Pancreas (tissue), 10 donors: Measurements from ENCODE around the gene RNF208. TPM values are rescaled to one million over a fixed set of nuclear protein-coding genes. Genes with fewer than 3 reads are reported as not detected.
A peak's percentile ranks its signal among the peaks of the same experiment; 100 is the strongest.

Experiments used
- ATAC-seq, 4 donors: fragments of 200-7000 bp; cut with Tn5 transposase; one replicate each; pipeline versions ENCODE4 v1.8.0 to v1.9.1; 2020; ENCODE audit warnings: mild to moderate bottlenecking in 4 of 4, moderate library complexity in 4 of 4
- DNase-seq, 6 donors: peaks; one replicate each; pipeline ENCODE4 v3.0.0-alpha.2; 2020
- FAIRE-seq: peaks from 2 replicates; lab custom pipeline; 2012; peaks lifted over from hg19 to GRCh38; lab: Jason Lieb, UNC
- H3K27ac ChIP-seq, 4 donors: fragments of 200-600 bp; sonication (generic); 1 replicate in 3 of 4; 2 replicates in 1 of 4; pipeline versions ENCODE4 v1.5.0 to v1.8.0; 2020
- H3K27me3 ChIP-seq, 4 donors: fragments of 200-600 bp; one replicate each; pipeline ENCODE4 v1.8.0; 2021
- H3K36me3 ChIP-seq, 3 donors: fragments of 200-600 bp; sonication (generic) in 1 of 3; one replicate each; pipeline versions ENCODE4 v1.5.0 to v1.8.0; 2020 to 2021
- H3K4me1 ChIP-seq, 3 donors: fragments of 200-600 bp; one replicate each; pipeline ENCODE4 v1.8.0; 2021
- H3K4me3 ChIP-seq, 4 donors: fragments of 200-600 bp; sonication (generic) in 2 of 4; one replicate each; pipeline versions ENCODE4 v1.5.0 to v1.8.0; 2020 to 2021
- H3K9me3 ChIP-seq, 4 donors: fragments of 200-600 bp; one replicate each; pipeline ENCODE4 v1.8.0; 2021
- WGBS, 2 donors: extraction: QIAGEN DNeasy Blood & Tissue Kit; methylation state at CpG; one replicate each; pipeline ENCODE4 v1.1.7; 2013; 5-methylcytosine and 5-hydroxymethylcytosine counted together
- intact Hi-C, 3 donors: fragments of 100-400 bp; cut with DNase I; formaldehyde crosslinking; loops; one replicate each; pipeline versions ENCODE4 v1.11.1 to v1.14.2; 2022
- polyA plus RNA-seq, 2 donors: library from polyadenylated mRNA; stranded (reverse); fragments of 200-250 nt; gene quantifications; one replicate each; pipeline ENCODE4 v1.2.3, GENCODE V29; 2013
- total RNA-seq, 6 donors: library from RNA; stranded (reverse); fragmentation: NEBNext Ultra II Directional in 4 of 6; extraction: Animal tissue kit (Norgen Biotek cat#: 25700) in 4 of 6; gene quantifications; one replicate each; pipeline versions ENCODE4 v1.2.1 to v1.2.4, GENCODE V29; 2021 to 2023
- TF ChIP-seq, protein P1 (sequence below), 4 donors: fragments of 200-600 bp; sonication (generic) in 3 of 4; IDR thresholded peaks; one replicate each; pipeline versions ENCODE4 v1.5.0 to v1.8.0; 2021; ENCODE audit warnings: antibody characterized with exemption in 4 of 4
- donor health status: healthy with polysubstance abuse.
- donor health status: DM: no; HTN: no; CAD: no; lungs with moderate emphysema.
- donor health status: DM: no; HTN: no; CAD: no.
- donor health status: control.
- donor health status: control.
- donor health status: Bipolar disorder and iron deficiency.
- donor health status: DM: yes; HTN: yes; CAD: no.
- donor health status: DM: no; HTN: no; CAD: no.
- donor health status: DM: no; HTN: no; CAD: no.
- donor health status: DM: yes; HTN: yes; CAD: no.

The RNF208 gene
- total and polyA plus RNA-seq, 8 donors, result 3.3 to 20.7 (median 3.4) TPM

DNA sequence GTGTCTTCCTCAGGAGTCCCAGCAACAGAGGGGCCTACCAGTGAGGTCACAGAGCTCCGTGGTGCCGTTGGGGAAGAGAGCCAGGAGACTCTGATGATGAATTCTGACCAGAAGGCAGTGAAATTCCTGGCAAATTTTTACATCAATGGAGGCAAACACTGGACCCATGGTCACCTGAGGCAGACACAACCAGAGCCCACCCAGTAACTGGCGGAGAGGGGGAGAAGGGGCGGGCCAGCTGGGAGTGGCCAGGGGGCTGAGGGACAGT, 29.1 kb upstream of the RNF208 start, which contains the start of gene STPG3:
Gene STPG3, plus strand, starts transcription at position 93 of the 268 bp plus-strand sequence. Its CDS starts 1 bp downstream, at position 94.
- Histone ChIP-seq H3K27me3 (no peaks in the 10 kb centered on the region), H3K4me3 (no peak within 1 kb of the TSS), H3K27ac (no peak within 1 kb of the TSS), H3K36me3 (no peaks in the 10 kb centered on the region), H3K9me3 (no peaks in the 10 kb centered on the region), H3K4me1 (peaks cover 1 to 9% (median 2%) of the 10 kb centered on the region in 3 donors)
- DNase-seq (no peak), FAIRE-seq (no peak), ATAC-seq (no peak)
- TF ChIP-seq, protein P1, sequence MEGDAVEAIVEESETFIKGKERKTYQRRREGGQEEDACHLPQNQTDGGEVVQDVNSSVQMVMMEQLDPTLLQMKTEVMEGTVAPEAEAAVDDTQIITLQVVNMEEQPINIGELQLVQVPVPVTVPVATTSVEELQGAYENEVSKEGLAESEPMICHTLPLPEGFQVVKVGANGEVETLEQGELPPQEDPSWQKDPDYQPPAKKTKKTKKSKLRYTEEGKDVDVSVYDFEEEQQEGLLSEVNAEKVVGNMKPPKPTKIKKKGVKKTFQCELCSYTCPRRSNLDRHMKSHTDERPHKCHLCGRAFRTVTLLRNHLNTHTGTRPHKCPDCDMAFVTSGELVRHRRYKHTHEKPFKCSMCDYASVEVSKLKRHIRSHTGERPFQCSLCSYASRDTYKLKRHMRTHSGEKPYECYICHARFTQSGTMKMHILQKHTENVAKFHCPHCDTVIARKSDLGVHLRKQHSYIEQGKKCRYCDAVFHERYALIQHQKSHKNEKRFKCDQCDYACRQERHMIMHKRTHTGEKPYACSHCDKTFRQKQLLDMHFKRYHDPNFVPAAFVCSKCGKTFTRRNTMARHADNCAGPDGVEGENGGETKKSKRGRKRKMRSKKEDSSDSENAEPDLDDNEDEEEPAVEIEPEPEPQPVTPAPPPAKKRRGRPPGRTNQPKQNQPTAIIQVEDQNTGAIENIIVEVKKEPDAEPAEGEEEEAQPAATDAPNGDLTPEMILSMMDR (IDR thresholded peaks at IDR 0.05), result no peak
- intact Hi-C loops, result no loop called here
- WGBS, 2 donors, result 76 to 84% methylated on average over 4 of the region's 4 CpGs

DNA sequence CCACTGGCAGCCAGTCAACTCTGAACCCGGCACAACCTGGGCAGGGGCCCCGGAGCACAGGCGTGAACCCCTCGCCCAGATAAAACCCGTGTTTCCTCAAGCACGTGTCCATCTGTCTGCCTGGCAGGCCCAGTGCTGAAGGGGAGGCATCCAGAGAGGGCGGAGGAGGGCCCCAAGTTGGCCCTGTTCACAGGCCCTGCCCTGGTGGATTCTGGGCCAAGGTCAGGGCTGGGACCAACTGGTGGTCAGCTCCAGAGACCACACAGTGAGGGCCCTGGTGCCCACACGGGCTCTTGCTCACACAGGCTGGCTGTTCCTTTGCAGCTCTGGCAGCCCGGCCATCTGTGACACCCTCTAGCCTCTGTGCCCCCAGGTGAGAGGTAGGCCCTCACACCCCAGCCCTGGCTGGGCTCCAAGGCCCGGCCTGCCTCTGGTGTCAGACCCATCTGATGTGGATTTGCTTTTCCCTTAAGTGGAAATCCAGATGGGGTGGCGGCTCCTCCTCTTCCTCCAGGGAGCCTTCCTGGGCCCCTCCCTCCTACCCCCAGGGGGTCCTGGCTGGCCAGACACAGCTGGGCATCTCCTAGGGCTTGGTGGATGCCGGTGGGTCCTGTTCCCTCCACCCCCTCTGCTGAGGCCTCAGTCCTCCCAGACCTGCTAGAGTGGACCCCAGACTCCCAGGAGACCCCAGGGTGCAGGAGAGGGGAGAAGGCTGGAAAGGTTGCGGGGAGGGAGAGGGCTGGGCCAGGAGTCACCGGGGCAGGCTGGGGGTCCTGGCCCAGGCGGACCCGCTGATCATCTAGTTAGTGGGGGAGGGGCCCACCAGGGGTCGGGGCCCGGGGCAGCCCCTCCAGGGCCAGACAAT, 28.5 kb upstream of the RNF208 start:
- no peak for FAIRE-seq
- TF ChIP-seq, protein P1 (IDR thresholded peaks at IDR 0.05), result no peak
- 50 to 56% methylated on average over 17 of the region's 18 CpGs for WGBS, 2 donors
- peaks cover 0 to 8% (median 0%) of the 10 kb centered on the region in 3 donors for H3K4me1 ChIP-seq
- H3K36me3 ChIP-seq, result no peaks in the 10 kb centered on the region
- no peaks in the 10 kb centered on the region for H3K9me3 ChIP-seq
- no peaks in the 10 kb centered on the region for H3K27me3 ChIP-seq
- DNase-seq, result peak in 2 of 6 donors; percentile 63 to 80
- no peak overlapping the region for H3K27ac ChIP-seq
- H3K4me3 ChIP-seq, result no peak overlapping the region
- no peak for ATAC-seq
- intact Hi-C loops, result no loop called here

DNA sequence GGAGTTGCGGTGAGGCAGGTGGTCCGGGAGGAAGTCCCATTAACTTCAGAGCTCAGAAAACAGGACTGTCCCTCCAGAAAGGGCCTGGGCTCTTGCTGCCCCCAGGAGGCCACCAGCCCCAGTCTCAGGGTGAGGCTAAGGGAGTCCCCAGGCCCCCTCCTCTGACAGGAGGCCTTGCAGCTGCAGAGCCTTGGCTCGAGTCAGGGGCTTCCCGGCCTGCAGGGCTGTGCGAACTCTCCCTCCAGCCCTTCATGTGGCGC, 25.8 kb upstream of the RNF208 start:
- TF ChIP-seq, protein P1 (IDR thresholded peaks at IDR 0.05), result no peak
- Histone ChIP-seq H3K9me3 (no peaks in the 10 kb centered on the region), H3K4me1 (peaks cover 0 to 15% (median 9%) of the 10 kb centered on the region in 3 donors), H3K27me3 (no peaks in the 10 kb centered on the region), H3K27ac (no peak overlapping the region), H3K4me3 (no peak overlapping the region), H3K36me3 (peaks cover 4 to 7% (median 6%) of the 10 kb centered on the region in 3 donors)
- intact Hi-C loops, result no loop called here
- FAIRE-seq, result no peak
- DNase-seq, result no peak
- no peak for ATAC-seq
- 94 to 96% methylated on average over 6 of the region's 6 CpGs for WGBS, 2 donors

DNA sequence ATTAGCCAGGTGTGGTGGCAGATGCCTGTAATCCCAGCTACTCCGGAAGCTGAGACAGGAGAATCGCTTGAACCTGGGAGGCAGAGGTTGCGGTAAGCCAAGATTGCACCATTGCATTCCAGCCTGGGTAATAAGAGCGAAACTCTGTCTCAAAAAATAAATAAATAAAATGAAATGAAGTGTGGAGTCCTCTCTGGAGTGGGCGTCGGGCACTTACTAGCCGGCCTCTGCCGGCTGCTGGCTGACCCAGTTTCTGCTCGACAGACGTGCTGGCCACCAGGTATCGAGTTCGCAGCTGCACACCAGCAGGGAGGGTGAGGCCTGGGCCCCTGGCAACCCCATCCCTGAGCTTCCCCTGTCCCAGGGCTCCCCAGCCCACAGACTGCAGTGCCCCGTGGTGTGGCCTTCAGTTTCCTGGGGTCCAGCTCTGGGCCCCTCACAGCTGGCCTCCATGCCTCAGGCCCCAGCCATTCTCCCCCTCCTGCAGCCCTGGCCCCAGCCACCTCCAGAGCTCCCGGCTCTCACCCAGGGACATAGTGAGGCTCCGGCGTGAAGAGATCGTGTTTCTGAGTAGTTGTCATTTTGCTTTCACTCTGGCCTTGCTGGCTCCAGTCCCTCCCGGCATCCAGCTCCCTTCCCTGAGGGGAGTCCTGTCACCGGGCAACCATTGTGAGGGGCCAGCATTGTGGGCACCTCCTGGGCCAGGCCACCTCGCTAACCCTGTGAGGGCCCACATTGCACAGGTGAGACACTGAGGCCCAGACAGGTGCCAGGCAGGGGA, 25.3 kb upstream of the RNF208 start:
- H3K27ac ChIP-seq, result no peak overlapping the region
- ATAC-seq, result no peak
- no peak for FAIRE-seq

More for the DNA sequence above, 25.3 kb upstream of the RNF208 start:
- Histone ChIP-seq H3K4me3 (no peak overlapping the region), H3K9me3 (no peaks in the 10 kb centered on the region), H3K4me1 (peaks cover 0 to 18% (median 14%) of the 10 kb centered on the region in 3 donors), H3K27me3 (no peaks in the 10 kb centered on the region), H3K36me3 (peaks cover 7 to 11% (median 8%) of the 10 kb centered on the region in 3 donors)
- 80 to 87% methylated on average over 20 of the region's 20 CpGs for WGBS, 2 donors
- no peak for DNase-seq
- intact Hi-C loops, result no loop called here
- TF ChIP-seq, protein P1 (IDR thresholded peaks at IDR 0.05), result no peak
